Right kidney (tissue), 9 donors: Measurements from ENCODE around the gene GBX1.
A peak's percentile ranks its signal among the peaks of the same experiment; 100 is the strongest.

Experiments used
- DNase-seq: peaks from one replicate; pipeline ENCODE4 v3.0.0-alpha.2; 2016
- long read RNA-seq, 8 donors: transcript quantifications; one replicate each; lab custom pipeline, GENCODE V29; 2026

The GBX1 gene
- long read RNA-seq, donor 1 = 0 reads
- long read RNA-seq, donor 2 = 0 reads
- long read RNA-seq, donor 3 = 0 reads
- long read RNA-seq, donor 4 = 0 reads
- long read RNA-seq, donor 5 = 0 reads
- long read RNA-seq, donor 6, partial matches to known transcripts = 0 of 1 reads
- long read RNA-seq, donor 6, other reads (novel, unspliced or antisense) = 0 of 1 reads
- long read RNA-seq, donor 7 = 0 reads
- long read RNA-seq, donor 8 = 0 reads

DNA sequence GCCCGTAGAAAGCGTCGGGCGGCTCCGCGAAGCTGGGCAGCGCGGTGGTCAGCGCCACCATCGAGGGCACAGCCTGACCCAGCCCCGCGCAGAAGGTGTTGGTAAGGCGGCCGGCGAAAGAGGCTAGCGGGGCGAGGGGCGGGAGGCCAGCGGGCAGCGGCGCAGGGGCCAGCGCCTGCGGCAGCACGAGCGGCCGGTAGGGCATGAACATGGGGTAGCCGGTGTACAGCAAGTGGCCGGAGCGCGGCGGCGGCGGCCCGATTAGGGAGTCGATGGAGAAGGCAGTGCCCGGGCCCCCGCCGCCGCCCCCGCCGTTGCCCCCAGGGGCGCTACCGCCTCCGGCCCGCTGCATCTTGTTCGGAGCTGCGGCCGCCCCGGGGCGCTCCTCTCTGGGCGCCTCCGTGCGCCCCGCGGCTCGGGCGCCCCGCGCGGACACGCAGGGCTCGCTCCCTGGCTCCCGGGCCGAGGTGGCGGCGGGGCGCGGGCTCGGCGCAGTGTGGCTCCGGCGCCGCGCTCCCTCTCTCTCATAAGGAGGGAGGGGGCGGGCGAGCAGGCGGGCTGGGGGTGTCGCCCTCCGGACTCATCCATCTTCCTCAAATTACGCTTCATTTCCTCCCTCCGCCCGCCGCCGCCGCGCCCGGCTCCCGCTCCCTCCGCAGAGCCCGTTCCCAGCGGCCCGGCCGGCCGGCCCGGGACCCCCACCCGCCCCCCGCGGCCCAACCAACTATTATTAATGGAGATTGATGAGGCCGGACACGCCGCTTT, at the start of gene GBX1:
GBX1 (minus strand) TSS at position 498 of the 765 bp plus-strand sequence; CDS start at position 352, 146 bp downstream.
- DNase-seq = no peak

DNA sequence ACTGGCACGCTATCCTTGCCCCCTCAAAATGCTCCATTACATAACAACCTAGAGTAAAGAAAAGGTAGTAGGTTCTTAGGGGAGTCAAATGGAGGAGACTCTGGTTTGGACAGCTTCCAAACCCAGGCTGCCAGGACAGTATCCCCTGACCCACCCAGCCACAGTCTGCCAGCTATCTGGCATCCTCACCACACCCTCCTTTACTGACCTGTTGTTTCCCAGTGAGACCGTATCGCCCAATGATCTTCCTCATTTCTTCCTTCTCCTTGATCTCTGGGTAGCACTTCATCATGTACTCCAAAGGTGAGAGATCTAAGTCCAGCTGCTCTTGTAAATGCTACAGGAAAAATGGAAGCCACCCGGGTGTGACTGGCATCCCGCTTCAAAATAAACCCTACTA, 47.9 kb upstream of the GBX1 start:
- DNase-seq = no peak

DNA sequence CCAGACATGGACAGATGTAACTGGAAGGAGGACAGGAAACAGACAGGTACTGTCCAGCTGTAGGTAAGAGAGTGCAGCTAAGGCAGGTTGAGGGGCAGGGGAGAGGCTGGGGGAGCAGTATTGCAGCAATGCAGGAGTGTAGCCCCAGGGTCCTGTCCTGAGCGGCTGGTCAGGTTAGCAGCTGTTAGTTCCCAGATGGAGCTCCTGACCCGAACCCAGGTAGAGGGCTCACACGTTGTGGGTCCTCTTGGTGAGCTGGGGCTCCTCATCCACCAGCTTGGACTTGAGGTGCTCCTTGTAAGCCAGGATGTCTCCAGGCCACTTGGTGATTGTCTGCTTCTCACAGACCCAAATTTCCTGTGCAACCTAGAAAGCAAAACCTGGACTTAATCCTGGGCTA, 46.3 kb upstream of the GBX1 start:
- DNase-seq = no peak

GRCh38 chr7:151212626-151213025, 45.1 kb upstream of the GBX1 start:
- DNase-seq = no peak

DNA sequence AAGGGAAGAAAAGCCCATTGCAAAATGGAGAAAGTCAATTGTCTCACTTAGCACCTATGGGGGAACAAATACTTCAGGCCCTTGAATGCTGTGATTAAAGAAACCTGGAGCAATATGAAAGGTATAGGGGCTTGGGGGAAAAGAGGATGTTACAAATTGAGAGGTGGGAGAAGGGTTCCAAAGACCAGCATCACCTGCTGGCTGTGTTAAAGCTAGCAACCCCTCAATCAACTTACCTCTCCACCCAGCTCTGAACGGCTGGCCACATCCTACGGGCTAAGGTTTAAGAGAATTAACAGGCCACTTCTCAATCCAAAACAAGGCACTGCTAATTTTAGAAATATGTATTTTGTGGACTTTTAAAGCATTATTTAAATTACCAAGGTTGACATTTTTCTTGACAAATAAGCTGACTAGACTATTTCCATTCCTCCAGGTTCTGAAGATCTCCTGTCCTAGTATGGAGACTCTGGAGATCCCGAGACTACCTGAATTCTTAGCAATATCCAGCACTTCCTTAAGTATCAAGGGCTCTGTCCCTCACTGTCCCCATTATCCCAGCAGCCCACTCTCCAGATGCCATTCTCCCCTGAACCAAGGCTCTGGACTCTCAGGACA, 43.8 kb upstream of the GBX1 start:
- DNase-seq = no peak

GRCh38 chr7:151210087-151210854, 42.8 kb upstream of the GBX1 start, which contains the start of gene H2BK1:
TSS of gene H2BK1 (minus strand) at chr7:151210488. CDS start at chr7:151210318, 170 bp downstream.
- DNase-seq = no peak

- DNase-seq = no peak
Observed at GRCh38 chr7:151209588-151209987, 42.1 kb upstream of the GBX1 start.

- DNase-seq = no peak
Observed at GRCh38 chr7:151208253-151208862, 40.9 kb upstream of the GBX1 start.

DNA sequence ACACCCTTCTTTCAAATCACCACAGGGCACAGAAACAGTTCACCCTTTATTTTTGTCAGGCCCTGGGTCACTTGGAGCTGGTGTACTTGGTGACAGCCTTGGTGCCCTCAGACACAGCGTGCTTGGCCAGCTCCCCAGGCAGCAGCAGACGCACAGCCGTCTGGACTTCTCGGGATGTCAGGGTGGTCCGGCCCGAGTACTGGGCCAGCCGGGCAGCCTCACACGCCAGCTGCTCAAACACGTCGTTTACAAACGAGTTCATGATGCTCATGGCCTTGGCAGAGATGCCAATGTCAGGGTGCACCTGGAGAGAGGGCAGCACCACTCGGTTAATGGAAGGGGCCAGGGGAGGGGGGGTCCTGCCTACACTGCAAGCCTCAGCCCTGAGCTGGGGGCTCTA, 40.3 kb upstream of the GBX1 start:
- no peak for DNase-seq

GRCh38 chr7:151207315-151207714, 39.8 kb upstream of the GBX1 start:
- no peak for DNase-seq

- no peak for DNase-seq
Observed at GRCh38 chr7:151206914-151207313, 39.4 kb upstream of the GBX1 start.

DNA sequence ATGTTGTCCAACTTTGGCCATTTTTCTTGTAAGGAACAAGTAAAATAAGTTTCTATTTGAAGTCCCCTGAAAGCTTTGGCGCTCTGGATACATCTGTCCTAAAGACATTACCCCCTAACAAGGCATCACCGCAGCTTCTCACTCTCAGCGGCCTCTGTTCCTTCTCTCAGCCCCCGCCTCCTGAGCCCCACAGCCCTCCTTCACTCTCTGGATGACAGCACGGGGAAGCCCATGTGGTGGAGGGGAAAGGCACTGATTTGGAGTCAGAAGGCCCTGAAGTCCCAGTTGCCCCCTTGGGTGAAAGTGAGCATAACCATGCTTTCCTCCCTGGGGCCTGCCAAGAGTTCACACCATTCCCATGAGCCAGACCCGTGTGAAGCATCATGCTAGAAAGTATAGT, 38.2 kb upstream of the GBX1 start:
- DNase-seq = no peak

DNA sequence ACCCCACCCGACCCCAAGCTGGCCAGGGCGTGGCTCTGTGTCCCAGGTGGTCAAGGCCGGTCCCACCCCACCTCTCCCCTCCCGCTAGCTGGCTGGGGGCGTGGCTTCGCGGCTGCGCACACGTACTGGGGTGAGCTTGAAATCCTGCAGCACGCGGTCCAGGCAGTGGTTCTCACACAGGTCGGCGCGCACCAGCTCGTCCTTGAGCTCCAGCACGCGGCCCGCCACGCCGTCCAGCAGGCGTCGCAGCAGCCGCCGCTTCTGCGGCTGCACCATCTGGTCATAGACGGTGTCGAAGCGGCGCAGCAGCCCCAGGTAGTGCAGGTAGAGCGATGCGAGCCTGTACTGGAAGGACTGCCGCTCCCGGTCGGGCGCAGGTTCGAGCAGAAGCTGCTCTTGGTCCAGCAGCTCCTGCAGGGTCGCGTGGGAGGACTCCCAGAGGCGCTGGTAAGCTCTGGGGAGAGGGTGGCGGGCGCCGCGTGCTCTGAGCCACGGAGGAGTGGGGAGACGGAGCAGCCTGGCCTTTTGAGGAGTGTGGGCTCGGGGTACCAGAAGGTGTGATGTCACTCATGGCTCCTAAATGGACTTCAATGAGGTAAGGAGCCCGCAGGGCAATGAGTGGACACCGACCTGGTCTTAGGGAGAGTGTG, 37.0 kb upstream of the GBX1 start:
- DNase-seq = no peak

DNA sequence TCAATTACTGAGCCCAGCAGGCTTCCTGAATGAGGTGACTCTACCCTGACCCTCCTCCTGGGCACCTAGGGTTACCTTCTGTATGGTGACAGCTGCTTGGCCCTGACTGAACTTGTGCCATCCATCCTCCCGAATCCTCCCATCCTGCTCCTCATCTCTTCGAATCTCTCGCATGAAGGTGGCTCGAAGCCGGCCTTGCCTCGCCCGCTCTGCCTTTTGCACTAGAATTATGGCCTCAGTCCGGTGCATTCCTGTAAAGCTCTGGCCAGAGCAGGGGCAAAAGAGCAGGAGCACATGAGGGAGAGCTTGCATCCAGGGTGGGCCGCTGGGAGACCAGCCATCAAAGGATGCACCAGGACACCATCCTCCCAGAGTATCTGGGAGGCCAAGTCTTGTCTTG, 35.3 kb upstream of the GBX1 start:
- DNase-seq = no peak

- DNase-seq = no peak
Observed at GRCh38 chr7:151201751-151202150, 34.3 kb upstream of the GBX1 start.

- no peak for DNase-seq
Observed at GRCh38 chr7:151201344-151201743, 33.9 kb upstream of the GBX1 start.

- peak; percentile 58 for DNase-seq
Observed at GRCh38 chr7:151198945-151199848, 31.7 kb upstream of the GBX1 start.

DNA sequence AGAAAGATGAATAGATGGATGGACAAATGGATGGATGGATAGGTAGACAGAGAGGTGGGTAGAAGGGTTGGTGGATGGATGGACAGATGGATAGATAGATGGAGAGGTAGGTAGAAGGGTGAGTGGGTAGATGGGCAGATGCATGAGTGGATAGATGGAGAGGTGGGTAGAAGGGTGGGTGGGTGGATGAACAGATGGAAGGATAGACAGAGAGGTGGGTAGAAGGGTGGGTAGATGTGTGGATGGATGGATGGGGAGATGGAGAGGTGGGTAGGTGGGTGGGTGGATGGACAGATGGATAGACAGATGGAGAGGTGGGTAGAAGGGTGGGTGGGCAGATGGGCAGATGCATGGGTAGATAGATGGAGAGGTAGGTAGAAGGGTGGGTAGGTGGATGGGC, 30.4 kb upstream of the GBX1 start:
- DNase-seq = no peak

- DNase-seq = no peak
Observed at GRCh38 chr7:151195616-151196450, 28.3 kb upstream of the GBX1 start.

DNA sequence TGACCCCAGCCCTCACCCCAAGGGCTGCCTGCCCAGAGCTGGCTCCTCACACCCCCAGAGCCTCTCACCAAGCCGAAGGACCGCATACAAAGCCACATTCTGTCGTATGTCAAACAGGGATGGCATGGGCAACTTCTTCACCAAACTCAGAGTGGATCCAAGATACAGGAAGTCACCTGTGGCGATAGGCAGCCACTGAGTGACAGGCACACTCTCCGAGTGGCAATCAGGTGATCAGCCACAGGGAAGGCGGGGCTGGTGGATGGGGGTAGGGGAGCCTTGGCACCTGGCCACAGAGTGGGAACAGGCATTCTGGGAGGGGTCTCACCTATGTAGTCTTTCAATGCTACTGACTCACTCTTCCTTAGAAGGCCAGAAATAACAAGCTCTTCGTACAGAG, 26.7 kb upstream of the GBX1 start:
- no peak for DNase-seq
